Thyroid gland (tissue), 4 donors: ENCODE results near the gene CAPN10.

Experiments
- POLR2A ChIP-seq, 2 donors: fragments of 450-650 bp; IDR thresholded peaks; one replicate each; pipeline ENCODE4 v1.6.1; 2017; ENCODE audit warnings: antibody characterized with exemption in 2 of 2, mild to moderate bottlenecking in 2 of 2, moderate library complexity in 1 of 2
- TF ChIP-seq, protein P1 (sequence below), 6 experiments: fragments of 200-600 bp in 3 of 6; fragments of 450-650 bp in 3 of 6; sonication (generic) in 3 of 6; IDR thresholded peaks; one replicate each; pipeline ENCODE4 v1.5.1; 2016 to 2019; ENCODE audit warnings: antibody characterized with exemption in 6 of 6, mild to moderate bottlenecking in 2 of 6, inconsistent platforms in 1 of 6, moderate library complexity in 1 of 6

DNA sequence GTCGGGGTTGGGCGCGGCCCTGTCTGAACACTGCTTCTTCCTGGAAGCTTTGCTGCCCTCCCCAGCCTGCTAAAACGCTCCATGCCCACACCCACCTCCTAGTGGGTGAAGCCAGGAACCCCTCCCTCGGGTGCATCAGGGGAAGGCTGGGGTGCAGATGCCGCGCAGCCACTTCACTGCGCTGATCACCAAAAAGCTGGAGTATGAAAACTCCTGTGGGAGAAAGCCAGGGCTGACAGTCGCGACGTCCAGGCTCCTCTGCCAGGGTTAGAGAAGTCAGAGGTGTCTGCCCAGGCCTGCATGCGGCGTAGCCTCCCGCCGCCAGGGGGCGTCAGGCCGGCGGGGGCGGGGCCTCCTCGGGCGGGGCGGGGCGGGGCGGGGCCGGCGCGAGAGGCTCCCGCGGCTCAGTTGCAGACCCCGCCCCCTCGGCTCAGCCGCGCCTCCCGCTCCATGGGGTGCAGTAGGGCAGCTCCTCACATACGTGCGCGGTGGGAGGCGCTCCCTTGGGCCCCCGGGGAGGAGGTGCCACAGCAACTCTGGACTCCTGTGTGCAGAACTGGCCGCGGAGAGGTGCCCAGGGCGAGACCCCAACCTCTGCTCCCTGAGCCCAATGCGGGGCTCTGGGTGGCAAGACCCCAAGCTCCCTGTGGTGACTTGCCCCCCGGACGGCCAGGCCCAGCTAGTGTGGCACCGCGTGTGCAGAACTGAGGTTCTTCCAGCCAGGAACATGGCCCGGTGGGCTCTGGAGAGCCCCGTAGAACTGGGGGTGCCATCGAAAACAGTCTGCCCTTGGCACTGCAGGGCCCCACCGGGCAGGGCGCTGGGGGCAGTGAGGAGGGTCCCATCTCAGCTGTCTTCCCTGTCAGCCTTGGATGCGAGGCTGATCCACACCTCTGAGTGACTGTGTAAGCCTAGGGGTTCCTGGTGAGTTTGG is 20.1 kb upstream of the CAPN10 start:
- TF ChIP-seq, protein P1, sequence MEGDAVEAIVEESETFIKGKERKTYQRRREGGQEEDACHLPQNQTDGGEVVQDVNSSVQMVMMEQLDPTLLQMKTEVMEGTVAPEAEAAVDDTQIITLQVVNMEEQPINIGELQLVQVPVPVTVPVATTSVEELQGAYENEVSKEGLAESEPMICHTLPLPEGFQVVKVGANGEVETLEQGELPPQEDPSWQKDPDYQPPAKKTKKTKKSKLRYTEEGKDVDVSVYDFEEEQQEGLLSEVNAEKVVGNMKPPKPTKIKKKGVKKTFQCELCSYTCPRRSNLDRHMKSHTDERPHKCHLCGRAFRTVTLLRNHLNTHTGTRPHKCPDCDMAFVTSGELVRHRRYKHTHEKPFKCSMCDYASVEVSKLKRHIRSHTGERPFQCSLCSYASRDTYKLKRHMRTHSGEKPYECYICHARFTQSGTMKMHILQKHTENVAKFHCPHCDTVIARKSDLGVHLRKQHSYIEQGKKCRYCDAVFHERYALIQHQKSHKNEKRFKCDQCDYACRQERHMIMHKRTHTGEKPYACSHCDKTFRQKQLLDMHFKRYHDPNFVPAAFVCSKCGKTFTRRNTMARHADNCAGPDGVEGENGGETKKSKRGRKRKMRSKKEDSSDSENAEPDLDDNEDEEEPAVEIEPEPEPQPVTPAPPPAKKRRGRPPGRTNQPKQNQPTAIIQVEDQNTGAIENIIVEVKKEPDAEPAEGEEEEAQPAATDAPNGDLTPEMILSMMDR (IDR thresholded peaks at IDR 0.05) = peak; percentile 45 to 98 (median 64)
- peak in 1 of 2 donors; percentile 59 for TF ChIP-seq POLR2A (IDR thresholded peaks at IDR 0.05)
